SK-N-SH treated with all-trans-retinoic acid at 6 μM for 48 hours (cell line): Measurements from ENCODE around the gene PAN2.

Experiments
- BACH2 ChIP-seq: fragments of 250-450 bp; sonication (Bioruptor Pico); IDR thresholded peaks from 2 replicates; pipeline ENCODE4 v1.9.0; 2021; ENCODE audit warnings: mild to moderate bottlenecking, borderline replicate concordance
- CSDC2 ChIP-seq: fragments of 250-450 bp; sonication (Bioruptor Pico); IDR thresholded peaks from 2 replicates; pipeline ENCODE4 v1.5.0; 2020; ENCODE audit warnings: mild to moderate bottlenecking, moderate library complexity
- ESRRG ChIP-seq: fragments of 250-450 bp; sonication (Bioruptor Pico); IDR thresholded peaks from 2 replicates; pipeline ENCODE4 v1.6.1; 2021; ENCODE audit warnings: mild to moderate bottlenecking
- ISL1 ChIP-seq: fragments of 250-450 bp; sonication (Bioruptor Pico); IDR thresholded peaks from 2 replicates; pipeline ENCODE4 v2.1.2; 2022; ENCODE audit warnings: mild to moderate bottlenecking, moderate library complexity
- PATZ1 ChIP-seq: fragments of 250-450 bp; sonication (Bioruptor Pico); IDR thresholded peaks from 2 replicates; pipeline ENCODE4 v1.8.0; 2020; ENCODE audit warnings: mild to moderate bottlenecking, moderate library complexity, borderline replicate concordance
- RARB ChIP-seq: fragments of 250-450 bp; sonication (Bioruptor Pico); IDR thresholded peaks from 2 replicates; pipeline ENCODE4 v1.8.0; 2021; ENCODE audit warnings: mild to moderate bottlenecking, moderate library complexity
- SNAI2 ChIP-seq: fragments of 250-450 bp; sonication (Bioruptor Pico); IDR thresholded peaks from 2 replicates; pipeline ENCODE4 v1.5.0; 2020; ENCODE audit warnings: mild to moderate bottlenecking, moderate library complexity
- TOX ChIP-seq: fragments of 250-450 bp; sonication (Bioruptor Pico); IDR thresholded peaks from 2 replicates; pipeline ENCODE4 v1.8.0; 2021; ENCODE audit warnings: mild to moderate bottlenecking, moderate library complexity, borderline replicate concordance
- TSHZ2 ChIP-seq: fragments of 250-450 bp; sonication (Bioruptor Pico); IDR thresholded peaks from 2 replicates; pipeline ENCODE4 v1.5.0; 2020; ENCODE audit warnings: mild to moderate bottlenecking, moderate library complexity
- ZFP3 ChIP-seq: fragments of 250-450 bp; sonication (Bioruptor Pico); IDR thresholded peaks from 2 replicates; pipeline ENCODE4 v1.5.0; 2020; ENCODE audit warnings: mild to moderate bottlenecking, moderate library complexity
- ZNF565 ChIP-seq: fragments of 450-650 bp; formaldehyde crosslinking; conservative IDR thresholded peaks from 2 replicates; pipeline ENCODE4 v1.5.0; 2020; ENCODE audit warnings: low read depth, mild to moderate bottlenecking, moderate library complexity
- ZNF70 ChIP-seq: fragments of 450-650 bp; formaldehyde crosslinking; IDR thresholded peaks from 2 replicates; pipeline ENCODE4 v1.5.0; 2020; ENCODE audit warnings: mild to moderate bottlenecking, moderate library complexity
- TF ChIP-seq, protein P1 (sequence below): fragments of 250-450 bp; sonication (Bioruptor Pico); IDR thresholded peaks from 2 replicates; pipeline ENCODE4 v1.5.1; 2020; ENCODE audit warnings: low read depth, mild to moderate bottlenecking, moderate library complexity

DNA sequence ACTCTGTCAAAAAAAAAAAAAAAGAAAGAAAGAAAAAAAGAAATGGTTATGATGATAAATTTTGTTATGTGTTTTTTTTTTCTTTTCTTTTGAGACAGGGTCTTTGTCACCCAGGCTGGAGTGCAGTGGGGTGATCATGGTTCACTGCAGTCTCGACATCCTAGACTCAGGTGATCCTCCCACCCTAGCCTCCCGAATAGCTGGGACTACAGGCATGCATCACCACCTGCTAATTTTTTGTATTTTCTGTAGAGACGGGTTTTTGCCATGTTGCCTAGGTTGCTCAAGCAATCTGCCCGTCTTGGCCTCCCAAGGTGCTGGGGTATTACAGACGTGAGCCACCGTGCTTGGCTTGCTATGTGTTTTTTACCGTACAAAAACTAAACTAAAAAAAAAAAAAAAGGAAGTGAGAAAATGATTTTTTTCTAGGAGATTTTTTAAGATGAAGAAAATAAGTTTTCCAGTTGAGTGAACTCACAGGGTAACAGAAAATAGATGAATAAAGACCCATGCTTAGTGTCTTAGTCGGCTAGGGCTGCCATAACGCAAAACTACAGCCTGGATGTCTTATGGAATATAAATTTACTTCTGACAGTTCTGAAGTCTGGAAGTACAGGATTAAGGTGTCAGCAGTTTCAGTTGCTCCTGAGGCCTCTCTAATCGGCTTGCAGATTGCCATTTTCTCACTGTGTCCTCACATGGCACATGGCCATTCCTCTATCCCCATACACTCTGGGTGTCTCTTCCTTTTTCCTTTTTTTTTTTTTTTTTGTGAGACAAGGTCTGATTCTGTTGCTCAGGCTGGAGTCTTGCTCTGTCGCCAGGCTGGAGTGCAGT is 42.0 kb upstream of the PAN2 start:
- TF ChIP-seq ZFP3 (CRISPR knock-in tag), result no peak
- TF ChIP-seq ZNF70 (CRISPR knock-in tag), result no peak
- no peak for TF ChIP-seq TOX (CRISPR knock-in tag)
- no peak for TF ChIP-seq RARB
- TF ChIP-seq PATZ1 (CRISPR knock-in tag), result no peak
- TF ChIP-seq ZNF565 (CRISPR knock-in tag), result no peak
- TF ChIP-seq CSDC2 (CRISPR knock-in tag), result no peak
- TF ChIP-seq ISL1 (CRISPR knock-in tag), result no peak
- TF ChIP-seq BACH2 (CRISPR knock-in tag), result no peak
- no peak for TF ChIP-seq TSHZ2 (CRISPR knock-in tag)
- TF ChIP-seq ESRRG (CRISPR knock-in tag), result no peak
- TF ChIP-seq SNAI2, result no peak
- TF ChIP-seq, protein P1, sequence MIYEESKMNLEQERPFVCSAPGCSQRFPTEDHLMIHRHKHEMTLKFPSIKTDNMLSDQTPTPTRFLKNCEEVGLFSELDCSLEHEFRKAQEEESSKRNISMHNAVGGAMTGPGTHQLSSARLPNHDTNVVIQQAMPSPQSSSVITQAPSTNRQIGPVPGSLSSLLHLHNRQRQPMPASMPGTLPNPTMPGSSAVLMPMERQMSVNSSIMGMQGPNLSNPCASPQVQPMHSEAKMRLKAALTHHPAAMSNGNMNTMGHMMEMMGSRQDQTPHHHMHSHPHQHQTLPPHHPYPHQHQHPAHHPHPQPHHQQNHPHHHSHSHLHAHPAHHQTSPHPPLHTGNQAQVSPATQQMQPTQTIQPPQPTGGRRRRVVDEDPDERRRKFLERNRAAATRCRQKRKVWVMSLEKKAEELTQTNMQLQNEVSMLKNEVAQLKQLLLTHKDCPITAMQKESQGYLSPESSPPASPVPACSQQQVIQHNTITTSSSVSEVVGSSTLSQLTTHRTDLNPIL, result no peak
